Subcutaneous abdominal adipose tissue (tissue), 5 donors: ENCODE data around the gene NR2F1-AS1.

Experiments used
- H3K27ac ChIP-seq: one replicate; pipeline ENCODE4 v1.7.0; 2013; ENCODE audit warnings: low read depth, mild to moderate bottlenecking, inconsistent platforms, low read length, moderate library complexity
- H3K27me3 ChIP-seq, 5 donors: one replicate each; pipeline ENCODE4 v1.7.0; 2013; ENCODE audit warnings: low read length in 5 of 5, inconsistent platforms in 1 of 5; ENCODE audit not compliant: control insufficient read depth in 5 of 5, insufficient read depth in 4 of 5
- H3K36me3 ChIP-seq, 5 donors: one replicate each; pipeline ENCODE4 v1.7.0; 2013; ENCODE audit warnings: low read length in 5 of 5; ENCODE audit not compliant: control insufficient read depth in 5 of 5, insufficient read depth in 5 of 5
- H3K4me1 ChIP-seq, 5 donors: one replicate each; pipeline ENCODE4 v1.7.0; 2013; ENCODE audit warnings: low read length in 5 of 5, mild to moderate bottlenecking in 3 of 5, moderate library complexity in 1 of 5; ENCODE audit not compliant: control insufficient read depth in 5 of 5, insufficient read depth in 5 of 5
- H3K4me3 ChIP-seq, 5 donors: one replicate each; pipeline ENCODE4 v1.7.0; 2013; ENCODE audit warnings: low read length in 5 of 5, low read depth in 1 of 5
- H3K9ac ChIP-seq, 5 donors: one replicate each; pipeline ENCODE4 v1.7.0; 2013; ENCODE audit warnings: low read length in 5 of 5, mild to moderate bottlenecking in 4 of 5, moderate library complexity in 3 of 5
- H3K9me3 ChIP-seq, 5 donors: one replicate each; pipeline ENCODE4 v1.7.0; 2013; ENCODE audit warnings: low read length in 5 of 5; ENCODE audit not compliant: control insufficient read depth in 5 of 5
- donor health status: healthy.
- donor health status: healthy.
- donor health status: healthy.
- donor health status: healthy.
- donor health status: healthy.

Gene NR2F1-AS1

DNA sequence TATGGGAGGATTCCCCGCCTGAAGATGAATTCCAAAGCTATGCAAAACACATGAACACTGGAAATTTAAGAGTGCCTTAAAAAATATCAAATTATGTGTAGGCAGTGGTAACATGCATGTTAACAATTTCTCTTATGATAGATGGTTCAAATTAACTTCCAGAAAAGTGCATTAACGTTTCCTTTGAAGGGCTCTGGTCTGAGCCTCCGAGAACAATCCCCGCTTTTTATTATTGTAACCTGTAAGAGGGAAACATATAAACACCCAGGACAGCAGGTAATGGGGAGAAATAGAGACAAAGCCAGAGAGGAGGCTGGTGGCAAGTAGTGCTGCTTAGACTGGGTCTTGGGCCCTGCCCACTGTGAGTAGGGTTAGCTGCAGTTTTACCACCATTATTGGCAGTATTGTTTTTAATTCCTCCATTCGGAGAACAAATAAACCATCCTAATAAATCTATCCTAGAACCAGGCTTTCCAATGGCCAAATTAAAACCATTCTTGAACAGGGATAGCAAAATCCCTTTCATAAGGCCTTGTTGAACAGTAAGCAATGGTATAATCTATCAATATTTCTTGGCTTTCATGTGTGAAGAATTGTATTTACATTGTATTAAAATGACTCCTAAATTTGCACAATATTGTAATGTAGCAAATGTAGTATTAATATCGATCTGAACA is 8.3 kb upstream of the NR2F1-AS1 start:
- Histone ChIP-seq H3K9me3 (peaks cover 0 to 4% (median 0%) of the 10 kb centered on the region in 5 donors), H3K9ac (no peak overlapping the region), H3K4me3 (no peak overlapping the region), H3K27me3 (peaks cover 0 to 18% (median 8%) of the 10 kb centered on the region in 5 donors), H3K4me1 (peaks cover 0 to 23% (median 19%) of the 10 kb centered on the region in 5 donors), H3K27ac (no peak overlapping the region), H3K36me3 (peaks cover 4 to 15% (median 10%) of the 10 kb centered on the region in 5 donors)

DNA sequence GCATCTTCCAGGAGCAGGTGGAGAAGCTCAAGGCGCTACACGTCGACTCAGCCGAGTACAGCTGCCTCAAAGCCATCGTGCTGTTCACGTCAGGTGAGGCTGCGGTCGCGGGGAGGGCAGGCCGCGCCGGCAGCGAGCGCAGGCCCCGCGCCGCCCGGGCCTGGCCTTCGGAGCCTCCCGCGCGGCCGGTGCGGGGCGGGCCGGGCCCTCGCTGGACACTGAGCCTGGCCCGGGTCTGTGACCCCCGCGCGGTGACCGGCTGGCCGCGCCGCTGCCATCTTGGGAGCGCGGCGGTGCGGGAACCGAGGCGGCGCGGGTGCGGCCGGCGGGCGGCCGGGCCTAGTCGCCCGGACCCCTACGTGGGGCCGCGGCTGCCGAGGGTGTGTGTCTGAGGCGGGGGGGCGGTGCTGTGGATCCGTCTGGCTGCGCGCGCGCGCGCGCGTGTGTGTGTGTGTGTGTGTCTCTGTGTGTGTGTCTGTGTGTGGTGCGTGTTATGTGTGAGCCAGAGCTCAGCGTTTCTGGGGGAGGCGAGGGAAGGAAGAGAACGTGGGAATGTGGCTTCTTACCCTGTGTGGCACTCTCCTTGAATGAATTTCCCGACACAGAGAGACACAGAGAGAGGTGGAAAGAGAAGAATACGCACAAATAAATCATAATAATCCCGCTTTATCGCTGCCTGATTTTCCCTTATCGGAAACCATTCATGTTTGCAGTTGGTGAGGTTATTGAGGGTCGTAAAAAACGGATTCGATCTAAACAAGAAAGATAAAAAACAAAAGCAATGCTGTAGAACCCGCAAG is 7.5 kb upstream of the NR2F1-AS1 start:
- peaks cover 0 to 26% (median 19%) of the 10 kb centered on the region in 5 donors for H3K4me1 ChIP-seq
- peaks cover 0 to 4% (median 0%) of the 10 kb centered on the region in 5 donors for H3K9me3 ChIP-seq
- peak overlapping the region in 1 of 5 donors; percentile 20 for H3K4me3 ChIP-seq
- H3K36me3 ChIP-seq = peaks cover 0 to 10% (median 6%) of the 10 kb centered on the region in 5 donors
- no peak overlapping the region for H3K27ac ChIP-seq
- no peak overlapping the region for H3K9ac ChIP-seq
- H3K27me3 ChIP-seq = peaks cover 0 to 15% (median 5%) of the 10 kb centered on the region in 5 donors

DNA sequence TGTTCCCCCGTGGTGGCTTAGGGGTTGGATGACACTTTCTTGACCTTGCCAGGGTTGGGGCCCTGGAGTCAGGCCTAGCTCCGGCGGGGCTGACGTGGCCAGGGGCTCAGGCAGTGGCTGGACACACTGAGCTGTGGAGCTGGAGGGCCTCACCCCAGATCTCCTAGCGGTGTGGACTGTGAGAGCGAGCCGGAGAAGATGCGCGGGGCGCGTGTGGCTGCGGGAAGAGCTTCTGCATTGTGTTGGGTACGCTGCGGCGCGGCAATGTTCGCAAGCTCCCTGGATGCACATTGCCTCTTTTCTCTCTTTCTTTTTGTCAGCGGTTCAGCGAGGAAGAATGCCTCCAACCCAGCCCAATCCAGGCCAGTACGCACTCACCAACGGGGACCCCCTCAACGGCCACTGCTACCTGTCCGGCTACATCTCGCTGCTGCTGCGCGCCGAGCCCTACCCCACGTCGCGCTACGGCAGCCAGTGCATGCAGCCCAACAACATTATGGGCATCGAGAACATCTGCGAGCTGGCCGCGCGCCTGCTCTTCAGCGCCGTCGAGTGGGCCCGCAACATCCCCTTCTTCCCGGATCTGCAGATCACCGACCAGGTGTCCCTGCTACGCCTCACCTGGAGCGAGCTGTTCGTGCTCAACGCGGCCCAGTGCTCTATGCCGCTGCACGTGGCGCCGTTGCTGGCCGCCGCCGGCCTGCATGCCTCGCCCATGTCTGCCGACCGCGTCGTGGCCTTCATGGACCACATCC is 6.8 kb upstream of the NR2F1-AS1 start:
- H3K4me3 ChIP-seq = peak overlapping the region in 1 of 5 donors; percentile 20

DNA sequence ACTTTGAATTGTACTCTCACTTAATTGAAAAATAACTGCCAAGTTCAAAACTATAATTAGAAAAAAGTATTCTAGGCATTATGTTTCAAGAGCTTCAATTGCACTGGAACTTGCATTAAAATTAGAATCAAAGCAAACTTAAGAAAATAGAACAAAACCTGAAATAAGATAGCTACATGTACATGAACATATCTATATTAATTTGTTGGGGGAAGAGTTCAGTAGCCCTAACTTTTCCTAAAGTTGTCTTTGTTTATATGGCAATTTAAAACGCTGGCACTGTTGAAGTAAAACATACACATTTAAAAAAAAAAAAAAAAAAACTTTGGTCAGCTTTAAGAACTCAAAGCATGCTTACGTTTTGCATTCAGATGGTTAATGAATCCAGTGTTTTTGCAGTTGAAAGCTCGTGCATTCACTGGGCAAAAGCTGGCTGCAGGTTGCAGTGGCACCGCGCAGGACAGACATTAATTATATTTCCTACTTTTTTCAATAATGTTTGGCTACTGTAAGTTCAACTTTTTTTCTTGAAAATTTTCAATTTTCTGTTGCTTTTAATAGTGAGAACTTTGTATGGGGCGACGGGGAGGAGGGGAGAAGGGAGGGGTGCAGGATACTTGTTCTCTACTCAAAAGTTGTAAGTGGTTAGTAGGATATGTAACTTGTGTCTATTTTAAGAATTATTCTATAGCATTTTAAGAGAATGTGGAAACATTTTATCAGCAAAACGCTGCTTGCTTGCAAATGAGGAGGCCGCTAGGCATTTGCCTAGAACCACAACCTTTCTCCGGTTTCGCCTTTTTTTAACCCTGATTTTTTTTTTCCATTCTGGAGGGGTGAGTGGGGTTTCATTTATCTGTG is 5.9 kb upstream of the NR2F1-AS1 start:
- Histone ChIP-seq H3K9me3 (peaks cover 0 to 4% (median 0%) of the 10 kb centered on the region in 5 donors), H3K4me1 (peaks cover 2 to 42% (median 34%) of the 10 kb centered on the region in 5 donors), H3K36me3 (peaks cover 0 to 7% (median 3%) of the 10 kb centered on the region in 5 donors), H3K27ac (no peak overlapping the region), H3K9ac (no peak overlapping the region), H3K4me3 (no peak overlapping the region), H3K27me3 (peaks cover 0 to 14% (median 5%) of the 10 kb centered on the region in 5 donors)

More for the DNA sequence above, 6.8 kb upstream of the NR2F1-AS1 start:
- no peak overlapping the region for H3K9ac ChIP-seq
- no peak overlapping the region for H3K27ac ChIP-seq
- peaks cover 0 to 7% (median 3%) of the 10 kb centered on the region in 5 donors for H3K36me3 ChIP-seq
- H3K9me3 ChIP-seq = peaks cover 0 to 4% (median 0%) of the 10 kb centered on the region in 5 donors
- peaks cover 0 to 14% (median 5%) of the 10 kb centered on the region in 5 donors for H3K27me3 ChIP-seq
- peaks cover 2 to 34% (median 26%) of the 10 kb centered on the region in 5 donors for H3K4me1 ChIP-seq

DNA sequence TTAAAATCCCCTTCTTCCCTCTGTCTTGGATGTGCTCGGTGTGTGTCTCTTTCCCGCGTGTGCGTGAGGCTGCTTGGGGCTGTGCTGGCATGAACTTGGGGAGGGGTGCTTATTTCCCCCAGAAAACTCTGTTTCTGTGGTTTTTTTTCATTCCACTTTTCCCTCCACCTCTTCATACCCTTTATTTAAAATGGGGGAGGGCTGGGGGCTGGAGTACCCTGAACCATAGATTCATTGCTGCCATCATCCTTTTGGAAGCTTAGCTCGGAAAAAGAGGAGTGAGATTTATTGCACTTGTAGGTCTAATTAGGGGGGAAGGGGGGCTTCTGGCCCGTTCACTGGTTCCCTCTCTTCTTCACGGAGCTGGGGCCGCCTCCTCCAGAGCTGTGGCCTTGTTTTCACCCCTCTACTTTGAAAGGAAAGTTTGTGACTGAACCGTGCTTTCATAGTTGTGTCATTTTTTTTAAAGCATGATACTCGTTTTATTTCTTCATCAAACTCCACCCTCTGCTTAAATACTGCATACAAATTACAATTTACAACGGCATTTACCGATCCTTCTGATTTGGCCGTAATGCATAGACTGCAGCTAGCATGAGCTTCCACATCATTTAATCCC is 4.9 kb upstream of the NR2F1-AS1 start:
- H3K9ac ChIP-seq = peak overlapping the region in 2 of 5 donors; percentile 10 to 39
- peaks cover 0 to 4% (median 0%) of the 10 kb centered on the region in 5 donors for H3K9me3 ChIP-seq
- peaks cover 0 to 14% (median 5%) of the 10 kb centered on the region in 5 donors for H3K27me3 ChIP-seq
- H3K4me1 ChIP-seq = peaks cover 2 to 50% (median 37%) of the 10 kb centered on the region in 5 donors
- peaks cover 0 to 7% (median 3%) of the 10 kb centered on the region in 5 donors for H3K36me3 ChIP-seq
- H3K4me3 ChIP-seq = peak overlapping the region; percentile 61 to 83 (median 73)
- H3K27ac ChIP-seq = no peak overlapping the region

DNA sequence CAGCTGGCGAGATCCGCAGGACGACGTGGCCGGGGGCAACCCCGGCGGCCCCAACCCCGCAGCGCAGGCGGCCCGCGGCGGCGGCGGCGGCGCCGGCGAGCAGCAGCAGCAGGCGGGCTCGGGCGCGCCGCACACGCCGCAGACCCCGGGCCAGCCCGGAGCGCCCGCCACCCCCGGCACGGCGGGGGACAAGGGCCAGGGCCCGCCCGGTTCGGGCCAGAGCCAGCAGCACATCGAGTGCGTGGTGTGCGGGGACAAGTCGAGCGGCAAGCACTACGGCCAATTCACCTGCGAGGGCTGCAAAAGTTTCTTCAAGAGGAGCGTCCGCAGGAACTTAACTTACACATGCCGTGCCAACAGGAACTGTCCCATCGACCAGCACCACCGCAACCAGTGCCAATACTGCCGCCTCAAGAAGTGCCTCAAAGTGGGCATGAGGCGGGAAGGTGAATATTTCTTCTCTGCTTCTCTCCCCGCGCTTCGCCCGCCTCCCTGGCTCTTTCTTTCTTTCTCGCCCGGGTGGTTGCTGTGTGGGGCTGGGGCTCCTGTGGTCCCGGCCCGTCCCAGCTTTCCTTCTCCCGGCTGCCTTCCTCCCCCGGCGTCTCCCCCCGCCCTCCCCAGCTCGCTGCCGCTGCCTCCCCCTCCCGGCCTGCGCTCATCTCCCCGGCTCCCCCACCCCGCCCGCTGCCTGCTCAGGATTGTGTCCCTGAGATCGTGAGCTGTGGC is 4.2 kb upstream of the NR2F1-AS1 start:
- Histone ChIP-seq H3K36me3 (peaks cover 0 to 7% (median 3%) of the 10 kb centered on the region in 5 donors), H3K9ac (peak overlapping the region in 2 of 5 donors; percentile 39 to 69), H3K27ac (no peak overlapping the region), H3K4me3 (peak overlapping the region; percentile 73 to 92 (median 83)), H3K9me3 (peaks cover 0 to 4% (median 0%) of the 10 kb centered on the region in 5 donors), H3K27me3 (peaks cover 0 to 14% (median 5%) of the 10 kb centered on the region in 5 donors), H3K4me1 (peaks cover 2 to 56% (median 44%) of the 10 kb centered on the region in 5 donors)

DNA sequence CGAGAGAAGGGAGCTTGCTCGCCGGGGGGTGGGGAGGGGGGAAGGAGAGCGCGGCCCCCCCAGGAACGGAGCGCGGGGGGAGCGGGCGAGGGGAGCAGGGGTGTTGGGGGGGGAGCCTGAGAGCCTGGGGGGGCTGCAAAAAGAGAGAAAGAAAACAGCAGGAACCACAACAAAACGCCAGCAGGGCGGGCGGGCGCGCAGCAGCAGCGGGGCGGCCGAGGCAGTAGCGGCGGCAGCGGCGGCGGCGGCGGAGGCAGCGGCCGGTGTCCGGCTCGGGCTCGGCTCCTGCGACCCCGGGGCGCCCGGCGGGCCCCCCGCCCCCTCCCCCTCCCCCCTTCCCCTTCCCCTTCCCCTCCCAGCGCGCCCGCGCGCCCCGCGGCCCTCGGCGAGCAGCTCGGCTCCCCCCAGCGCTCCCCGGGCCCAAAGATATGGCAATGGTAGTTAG is 3.6 kb upstream of the NR2F1-AS1 start:
- Histone ChIP-seq H3K4me3 (peak overlapping the region in 4 of 5 donors; percentile 73 to 88 (median 84)), H3K9ac (no peak overlapping the region), H3K36me3 (peaks cover 0 to 7% (median 3%) of the 10 kb centered on the region in 5 donors), H3K9me3 (peaks cover 0 to 4% (median 0%) of the 10 kb centered on the region in 5 donors), H3K4me1 (peaks cover 2 to 60% (median 45%) of the 10 kb centered on the region in 5 donors), H3K27ac (no peak overlapping the region), H3K27me3 (peaks cover 0 to 14% (median 5%) of the 10 kb centered on the region in 5 donors)
